ENCODE results near the gene ARHGAP26.
A peak's percentile ranks its signal among the peaks of the same experiment; 100 is the strongest.

ARHGAP26 gene

DNA sequence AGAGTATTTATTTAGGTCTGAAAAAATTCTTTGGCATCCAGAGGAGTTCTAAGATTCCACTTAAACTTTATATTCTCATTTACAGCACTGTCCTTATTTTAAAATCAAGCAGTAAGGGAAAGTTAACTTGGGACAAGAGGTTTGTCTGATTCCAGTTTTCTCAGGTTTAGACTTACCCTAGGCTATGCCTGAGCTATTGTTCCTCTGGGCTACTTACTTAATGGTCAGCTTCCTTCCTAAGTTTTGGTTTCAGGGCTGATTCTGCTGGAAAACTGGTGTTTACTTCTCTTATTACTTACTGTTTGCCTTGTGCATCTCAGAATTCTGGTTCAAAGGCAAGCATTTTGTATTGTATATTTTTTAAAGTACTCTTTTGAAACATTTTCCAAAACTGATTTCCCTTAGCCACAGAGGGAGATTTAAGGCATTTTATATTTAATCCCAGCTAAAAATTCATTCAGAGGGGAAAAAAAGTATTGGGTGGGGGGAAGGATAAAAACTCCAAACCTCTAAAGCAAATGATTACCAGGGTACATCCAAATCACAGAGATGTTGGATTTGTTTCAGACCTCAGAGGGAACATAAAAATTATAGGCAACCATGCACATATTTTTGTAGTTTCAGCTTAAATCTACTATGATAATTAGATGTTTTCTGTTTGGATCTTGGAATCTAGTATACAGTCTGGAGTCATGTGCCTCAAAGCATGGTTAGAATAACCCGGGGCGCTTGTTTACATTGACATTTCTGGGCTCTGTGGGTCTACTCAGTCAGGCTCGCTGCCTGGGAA lies 290.0 kb downstream of the ARHGAP26 start:
- DNase-seq (ENCODE audit: low read depth, low spot score), result no peak

DNA sequence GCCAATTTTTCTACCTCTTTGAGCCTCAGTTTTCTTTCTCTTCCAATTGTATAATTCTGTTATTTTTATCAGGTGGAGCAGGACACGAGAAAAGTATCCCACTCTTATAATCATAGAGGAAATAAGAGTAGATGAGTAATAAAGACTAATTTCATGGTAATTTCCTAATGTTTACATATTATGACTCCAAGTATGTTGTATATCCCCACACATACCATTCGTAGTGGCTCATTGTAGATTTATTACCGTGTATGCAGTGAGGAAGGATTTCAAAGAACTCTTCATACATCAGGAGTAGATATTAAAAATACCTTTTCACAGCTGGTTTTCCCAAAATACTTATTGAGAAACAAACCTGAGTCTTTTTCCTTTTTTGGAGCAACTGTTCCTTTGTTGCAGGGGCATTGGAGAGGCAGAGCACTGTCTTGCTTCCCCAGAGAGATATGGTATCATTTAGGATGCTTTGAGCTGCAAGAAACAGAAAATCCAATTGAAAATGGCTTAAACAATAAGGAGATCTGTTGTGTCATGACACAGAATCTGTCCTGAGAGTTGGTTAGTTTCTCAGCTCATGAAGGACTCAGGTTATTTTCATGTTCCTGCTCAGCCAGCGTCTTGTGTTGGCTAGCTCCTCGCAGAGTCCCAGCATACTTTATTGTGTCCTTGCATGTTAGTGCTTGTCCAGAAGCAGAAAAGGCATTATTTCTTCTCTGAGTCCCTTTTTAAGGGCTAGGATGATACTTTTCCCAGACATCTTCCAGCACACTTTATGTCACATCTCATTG lies 291.2 kb downstream of the ARHGAP26 start:
- no peak for DNase-seq (ENCODE audit: low read depth, low spot score)

GRCh38 chr5:143062379-143062778 lies 292.2 kb downstream of the ARHGAP26 start:
- no peak for DNase-seq (ENCODE audit: low read depth, low spot score)

DNA sequence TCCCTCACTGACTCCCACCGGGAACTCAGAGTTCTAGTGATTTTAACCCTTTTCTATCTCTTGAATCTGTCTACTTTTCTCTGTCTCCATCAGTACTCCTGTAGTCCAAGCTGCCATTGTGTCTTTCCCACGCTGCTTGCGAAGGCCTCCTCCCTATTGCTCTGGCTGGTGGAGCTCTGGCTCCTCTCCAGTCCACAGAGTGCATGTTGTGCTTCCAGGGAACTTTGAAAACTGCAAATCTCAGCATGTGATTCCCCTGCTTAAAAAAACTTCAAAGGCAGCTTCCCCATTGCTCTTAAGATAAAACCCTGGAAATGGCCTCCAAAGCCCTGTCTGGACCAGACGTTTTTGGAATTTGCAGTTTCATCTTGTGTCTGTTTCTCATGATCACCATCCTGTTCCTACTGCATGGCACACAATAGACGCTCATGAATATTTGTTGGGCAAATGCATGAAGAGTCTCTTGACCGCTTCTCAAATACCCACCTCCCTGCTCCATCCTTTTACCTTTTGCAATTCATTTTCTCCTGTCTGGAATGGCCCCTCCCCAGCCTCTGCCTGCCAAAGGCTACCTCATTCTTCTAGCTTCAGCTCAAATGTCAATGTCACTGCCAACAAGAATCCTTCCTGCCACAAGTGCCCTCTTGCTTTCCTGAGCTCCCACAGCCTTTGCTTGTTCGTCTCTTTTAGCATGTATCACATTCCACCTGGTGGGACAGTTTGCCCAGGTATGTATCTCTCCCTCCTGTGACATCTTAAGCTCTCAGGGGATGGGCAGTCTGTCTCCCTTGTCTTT lies 293.2 kb downstream of the ARHGAP26 start:
- DNase-seq (ENCODE audit: low read depth, low spot score), result peak; percentile 40

DNA sequence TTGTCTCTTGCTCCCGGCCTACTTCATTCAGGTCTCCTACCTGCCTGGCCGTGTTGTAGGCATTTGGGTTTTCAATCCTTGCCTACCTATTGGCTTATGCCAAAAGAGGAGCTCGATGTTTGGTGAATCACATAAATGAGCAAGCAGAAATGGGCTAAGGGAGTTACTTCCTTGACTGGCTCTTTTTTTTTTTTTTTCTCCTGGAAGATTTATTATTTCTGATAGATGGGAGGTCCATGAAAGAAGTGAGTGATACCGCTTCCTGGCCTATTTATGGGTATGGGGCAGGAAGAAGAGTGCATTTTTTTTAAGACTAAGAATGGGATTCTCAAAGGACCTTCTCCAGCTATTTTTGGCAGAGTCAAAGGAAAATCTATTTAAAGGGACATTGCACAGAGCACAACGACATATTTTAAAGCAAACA lies 294.1 kb downstream of the ARHGAP26 start:
- no peak for DNase-seq (ENCODE audit: low read depth, low spot score)

GRCh38 chr5:143064676-143065075 lies 294.5 kb downstream of the ARHGAP26 start:
- DNase-seq (ENCODE audit: low read depth, low spot score), result no peak

GRCh38 chr5:143065185-143065965 lies 295.2 kb downstream of the ARHGAP26 start:
- DNase-seq (ENCODE audit: low read depth, low spot score), result no peak

- DNase-seq (ENCODE audit: low read depth, low spot score), result no peak
These were observed 295.9 kb downstream of the ARHGAP26 start for GRCh38 chr5:143065996-143066522.

- no peak for DNase-seq (ENCODE audit: low read depth, low spot score)
These were observed 296.5 kb downstream of the ARHGAP26 start for GRCh38 chr5:143066556-143067281.

DNA sequence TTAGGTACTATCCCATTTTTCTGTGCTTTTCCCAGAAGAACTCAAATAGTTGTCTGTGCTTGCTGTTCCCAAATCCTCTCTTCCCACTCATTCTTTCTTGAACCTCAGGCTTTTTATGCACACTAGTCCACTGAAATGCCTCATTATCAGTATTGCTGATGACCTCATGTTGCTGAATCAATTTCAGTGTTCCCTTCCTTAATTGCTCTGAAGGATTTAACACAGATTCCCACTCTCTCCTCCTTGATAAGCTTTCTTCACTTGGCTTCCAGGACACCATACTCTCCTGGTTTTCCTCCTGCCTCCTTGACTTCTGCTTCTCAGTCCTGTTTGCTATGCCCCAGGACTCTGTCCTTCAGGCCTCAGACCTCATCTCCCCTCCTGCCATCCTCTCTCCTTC lies 298.5 kb downstream of the ARHGAP26 start:
- DNase-seq (ENCODE audit: low read depth, low spot score), result no peak

GRCh38 chr5:143071927-143072326 lies 301.8 kb downstream of the ARHGAP26 start:
- DNase-seq (ENCODE audit: low read depth, low spot score), result no peak

GRCh38 chr5:143072734-143073133 lies 302.6 kb downstream of the ARHGAP26 start:
- DNase-seq (ENCODE audit: low read depth, low spot score), result no peak

DNA sequence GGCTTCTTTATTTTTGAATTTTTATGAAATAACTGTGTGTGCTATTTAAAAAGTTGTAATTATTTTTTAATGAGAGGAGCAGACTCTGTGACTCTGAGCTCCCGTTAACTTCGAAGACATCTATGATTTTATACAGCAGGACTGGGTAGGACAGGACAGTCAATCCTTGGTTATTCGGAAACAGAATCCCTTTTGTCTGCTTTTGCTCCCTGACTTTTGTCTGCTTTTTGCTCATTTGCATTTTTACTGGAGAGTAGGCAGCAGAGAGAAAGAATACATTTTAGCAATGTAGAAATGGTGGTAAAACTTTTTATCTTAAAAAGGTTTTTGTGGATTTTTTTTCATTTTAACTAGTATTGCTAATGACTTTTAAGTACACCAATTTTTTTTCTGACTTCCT lies 303.6 kb downstream of the ARHGAP26 start:
- DNase-seq (ENCODE audit: low read depth, low spot score), result no peak

DNA sequence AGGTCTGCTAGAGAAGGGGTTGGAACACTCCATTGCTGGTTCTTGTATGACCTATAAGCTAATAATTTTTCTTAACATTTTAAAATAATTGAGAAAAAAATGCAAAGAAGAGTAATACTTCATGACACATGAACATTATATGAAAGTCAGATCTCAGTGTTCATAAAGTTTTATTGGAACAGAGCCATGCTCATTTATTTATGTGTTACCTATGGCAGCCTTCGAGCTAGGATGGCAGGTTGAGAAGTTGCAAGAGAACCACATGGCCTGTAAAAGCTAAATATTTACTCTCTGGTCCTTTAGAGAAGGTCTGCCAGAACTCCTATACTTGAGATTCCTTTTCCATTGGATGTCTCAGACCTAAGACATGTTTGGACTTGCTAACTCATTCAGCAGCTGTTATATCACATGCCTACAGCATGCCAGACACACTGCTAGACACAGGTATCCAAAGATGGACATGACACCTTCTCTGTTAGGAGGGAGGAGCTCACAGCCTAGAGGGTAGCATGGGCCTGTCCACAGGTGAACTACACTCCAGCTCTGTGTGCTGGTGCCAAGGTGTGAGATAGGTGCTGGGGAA lies 304.3 kb downstream of the ARHGAP26 start:
- DNase-seq (ENCODE audit: low read depth, low spot score), result no peak

DNA sequence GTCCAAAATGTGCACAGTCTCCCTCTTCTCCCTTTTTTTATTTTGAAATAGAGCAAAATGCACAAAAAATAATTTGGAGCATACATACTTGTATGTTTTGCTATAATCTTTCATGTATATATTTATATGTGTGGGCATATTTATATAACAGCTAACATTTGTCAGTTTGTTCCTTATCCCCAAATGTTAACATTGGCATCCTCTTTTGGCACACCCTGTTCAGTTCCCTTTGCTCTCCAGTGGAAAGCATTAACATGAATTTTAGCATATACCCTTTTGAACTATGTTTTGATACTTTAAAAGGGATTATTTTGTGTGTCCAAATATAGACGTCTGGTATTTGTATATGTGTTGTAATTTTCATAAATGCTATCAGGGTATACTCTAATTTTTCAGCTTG lies 306.2 kb downstream of the ARHGAP26 start:
- no peak for DNase-seq (ENCODE audit: low read depth, low spot score)

DNA sequence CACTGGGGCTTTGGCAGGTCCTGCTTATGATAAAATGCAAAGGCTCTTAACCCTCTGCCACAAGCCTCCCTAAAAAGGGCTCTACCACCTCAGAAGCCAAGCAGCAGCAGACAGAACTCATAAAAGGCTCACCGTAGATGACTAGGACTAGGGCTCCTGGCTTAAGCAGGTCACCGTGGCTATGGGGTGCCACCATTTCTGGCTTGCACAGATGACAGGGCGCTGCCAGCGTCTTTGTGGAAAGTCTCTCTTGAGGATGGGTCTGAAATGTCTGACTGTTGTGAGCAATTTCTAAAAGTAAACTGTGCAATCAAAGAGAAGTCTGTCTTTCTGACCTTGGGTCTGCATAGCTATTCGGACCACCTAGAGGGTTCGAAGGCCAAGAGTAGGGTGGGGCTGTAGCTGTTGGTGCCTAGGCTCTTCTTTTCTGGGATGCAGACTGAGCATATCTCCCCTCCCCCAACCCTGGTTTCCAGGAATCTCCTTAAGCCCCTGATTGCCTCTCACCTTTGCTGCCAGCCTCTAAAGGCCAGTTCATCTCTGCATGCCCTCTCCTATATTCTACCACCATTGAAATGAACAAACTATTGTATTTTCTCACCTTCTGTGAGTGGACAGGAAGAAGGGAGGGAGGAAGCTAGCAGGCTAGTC lies 307.4 kb downstream of the ARHGAP26 start:
- no peak for DNase-seq (ENCODE audit: low read depth, low spot score)

GRCh38 chr5:143078313-143078712 lies 308.1 kb downstream of the ARHGAP26 start:
- no peak for DNase-seq (ENCODE audit: low read depth, low spot score)

DNA sequence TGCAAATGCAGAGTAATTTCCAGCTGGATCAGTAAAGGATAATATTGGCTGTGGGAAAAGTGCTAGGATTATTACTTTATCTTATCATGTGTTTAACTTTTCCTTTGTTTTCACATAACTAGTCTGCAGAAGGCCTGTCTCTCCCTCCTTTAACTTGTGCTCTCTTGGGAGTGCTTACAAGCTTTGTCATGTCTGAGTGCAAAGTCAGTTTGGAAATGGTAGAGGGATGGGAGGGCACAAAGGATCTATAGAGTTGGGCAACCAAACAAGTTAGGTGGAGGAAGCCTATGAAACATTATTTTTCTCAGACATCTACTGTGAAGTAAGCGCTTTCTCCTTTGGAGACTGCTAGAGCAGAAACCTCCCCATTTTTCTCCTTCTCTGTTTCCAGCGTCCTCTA lies 308.8 kb downstream of the ARHGAP26 start:
- DNase-seq (ENCODE audit: low read depth, low spot score), result no peak

GRCh38 chr5:143080407-143080806 lies 310.2 kb downstream of the ARHGAP26 start:
- DNase-seq (ENCODE audit: low read depth, low spot score), result no peak

GRCh38 chr5:143080982-143081381 lies 310.8 kb downstream of the ARHGAP26 start:
- DNase-seq (ENCODE audit: low read depth, low spot score), result no peak
